Right lobe of liver (tissue), 5 donors: Measurements from ENCODE around the gene ANXA8L1. TPM values are rescaled to one million over a fixed set of nuclear protein-coding genes. Genes with fewer than 3 reads are reported as not detected.

Experiments used
- total RNA-seq, 6 experiments: library from RNA; depleted of rRNA in 2 of 6; stranded (reverse); fragments of >200 nt in 2 of 6; fragmentation: NEBNext Ultra II Directional in 3 of 6; extraction: Animal tissue kit (Norgen Biotek cat#: 25700) in 3 of 6; gene quantifications; one replicate each; pipeline versions ENCODE4 v1.1.0 to v1.2.4, GENCODE V29; 2016 to 2023
- donor health status: DM: no; HTN: no; CAD: no.
- donor health status: DM: no; HTN: no; CAD: no.
- donor health status: DM: no; HTN: yes; CAD: no.
- donor health status: DM: no; HTN: yes; CAD: no.

Gene ANXA8L1
- total RNA-seq, 6 experiments from 2014 or later, result 0.25 to 1.2 (median 0.45) TPM; not detected in 2

Other genes starting within 250 kb of the ANXA8L1 start
- not detected for gene ANTXRL, start 88.8 kb upstream of the ANXA8L1 start, total RNA-seq
- gene NPY4R, start 90.2 kb downstream of the ANXA8L1 start, total RNA-seq, result not detected
- gene GPRIN2, start 180.9 kb downstream of the ANXA8L1 start, total RNA-seq, result under 1 TPM; 0.19 to 0.84 (median 0.32) TPM
- 1 to 10 TPM in 2 of 6 experiments, under 1 TPM in 4; 0.43 to 1.3 (median 0.82) TPM for gene SYT15, start 203.4 kb downstream of the ANXA8L1 start, total RNA-seq